K562 (cell line): ENCODE data around the gene SERPINA12. TPM values are rescaled to one million over a fixed set of nuclear protein-coding genes. Genes with fewer than 3 reads are reported as not detected.

ENCODE experiments used
- ATAC-seq: fragments of 200-7000 bp; cut with Tn5 transposase; 3 replicates; pipeline ENCODE4 v1.9.1; 2020; ENCODE audit warnings: moderate library complexity
- BruUV-seq: library from RNA; stranded (reverse); fragments of 400-500 nt; replicated peaks from 2 replicates; lab custom pipeline; 2021; lab: Mats Ljungman, UMichigan
- CTCF ChIA-PET: fragments of 300-600 bp; formaldehyde crosslinking; extraction: SDS; loops from one replicate; lab custom pipeline; 2021; ENCODE audit warnings: low intra/inter-chr PET ratio; lab: Yijun Ruan, JAX
- POLR2A ChIA-PET: fragments of 300-600, 350-650 bp; sonication (Branson Sonifier 250); formaldehyde crosslinking; extraction: SDS; loops from one replicate; lab custom pipeline; 2021; ENCODE audit warnings: antibody characterized with exemption, inconsistent platforms; lab: Yijun Ruan, JAX
- DNase-seq, 4 experiments: peaks; one replicate each; pipeline versions ENCODE4 v3.0.0 to v3.0.0-alpha.2; 2011 to 2018; ENCODE audit warnings: low spot score in 3 of 4, mixed read lengths in 3 of 4; ENCODE audit errors: extremely low read depth in 1 of 4
- FAIRE-seq: peaks from 2 replicates; lab custom pipeline; 2011; peaks lifted over from hg19 to GRCh38; lab: Jason Lieb, UNC
- H2AFZ ChIP-seq: 2 replicates; pipeline ENCODE4 v1.6.0; 2011; ENCODE audit warnings: low read depth, low read length, control low read depth, inconsistent platforms
- H3K27ac ChIP-seq: fragments of 200-600 bp; 3 replicates; pipeline ENCODE4 v1.8.0; 2011; ENCODE audit warnings: low read depth, mild to moderate bottlenecking, control low read depth, inconsistent platforms, low read length, moderate library complexity, mixed read lengths; ENCODE audit errors: extremely low read depth
- H3K27me3 ChIP-seq, 2 experiments: fragments of 300-600 bp in 1 of 2; 2 replicates in 1 of 2; 3 replicates in 1 of 2; pipeline versions ENCODE4 v1.6.0 to v1.8.0; 2011; ENCODE audit warnings: inconsistent platforms in 2 of 2, low read length in 2 of 2, mild to moderate bottlenecking in 1 of 2, mixed read lengths in 1 of 2, moderate library complexity in 1 of 2; ENCODE audit not compliant: control insufficient read depth in 2 of 2, insufficient read depth in 2 of 2
- H3K36me3 ChIP-seq: fragments of 300-600 bp; 3 replicates; pipeline ENCODE4 v1.8.0; 2011; ENCODE audit warnings: mild to moderate bottlenecking, low read length, inconsistent platforms; ENCODE audit not compliant: control insufficient read depth, insufficient read depth
- H3K4me1 ChIP-seq, 2 experiments: fragments of 200-600 bp in 1 of 2; replicated peaks in 1 of 2; 2 replicates in 1 of 2; 3 replicates in 1 of 2; pipeline versions ENCODE4 v1.5.1 to v1.8.0; 2011; ENCODE audit warnings: inconsistent platforms in 2 of 2, low read length in 2 of 2, mild to moderate bottlenecking in 1 of 2, mixed read lengths in 1 of 2, moderate library complexity in 1 of 2; ENCODE audit not compliant: control insufficient read depth in 2 of 2, insufficient read depth in 2 of 2
- H3K4me2 ChIP-seq: 2 replicates; pipeline ENCODE4 v1.6.1; 2011; ENCODE audit warnings: low read length, control low read depth, inconsistent platforms, mixed read lengths; ENCODE audit not compliant: insufficient read depth
- H3K4me3 ChIP-seq: fragments of 200-600 bp; sonication (generic), shearing (Covaris generic); 2 replicates; pipeline ENCODE4 v1.5.1; 2016; ENCODE audit warnings: control low read depth, inconsistent platforms
- H3K79me2 ChIP-seq: fragments of 200-600 bp; 3 replicates; pipeline ENCODE4 v1.8.0; 2011; ENCODE audit warnings: low read length, inconsistent platforms; ENCODE audit not compliant: control insufficient read depth, insufficient read depth
- H3K9ac ChIP-seq, 2 experiments: 2 replicates each; pipeline versions ENCODE4 v1.6.0 to v1.6.1; 2011; ENCODE audit warnings: low read depth in 2 of 2, low read length in 2 of 2, control low read depth in 1 of 2, inconsistent platforms in 1 of 2, mild to moderate bottlenecking in 1 of 2, mixed read lengths in 1 of 2; ENCODE audit not compliant: insufficient read depth in 1 of 2
- H3K9me1 ChIP-seq: one replicate; pipeline ENCODE4 v1.6.0; 2011; ENCODE audit warnings: inconsistent platforms, mild to moderate bottlenecking, low read length, moderate library complexity; ENCODE audit not compliant: control insufficient read depth, insufficient read depth
- H3K9me3 ChIP-seq: replicated peaks from 2 replicates; pipeline ENCODE4 v1.5.1; 2011; ENCODE audit warnings: low read depth, low read length, inconsistent platforms; ENCODE audit not compliant: control insufficient read depth, insufficient read depth
- H4K20me1 ChIP-seq: replicated peaks from 2 replicates; pipeline ENCODE4 v1.6.1; 2011; ENCODE audit warnings: low read length, inconsistent platforms, mixed read lengths; ENCODE audit not compliant: control insufficient read depth, insufficient read depth
- HIVEP1 ChIP-seq: fragments of 250-450 bp; sonication (Bioruptor Pico); IDR thresholded peaks from 2 replicates; pipeline ENCODE4 v1.4.0; 2020; ENCODE audit warnings: mild to moderate bottlenecking
- PCBP2 ChIP-seq: fragments of 200-400 bp; formaldehyde crosslinking; IDR thresholded peaks from 2 replicates; pipeline ENCODE4 v1.6.1; 2018; ENCODE audit warnings: low read length, low read depth, mild to moderate bottlenecking, moderate library complexity; ENCODE audit not compliant: poor library complexity, severe bottlenecking
- PHF20 ChIP-seq: fragments of 450-650 bp; IDR thresholded peaks from 2 replicates; pipeline ENCODE4 v1.6.1; 2018; ENCODE audit not compliant: partially characterized antibody
- SFPQ ChIP-seq: fragments of 200-400 bp; formaldehyde crosslinking; IDR thresholded peaks from 2 replicates; pipeline ENCODE4 v1.6.1; 2017; ENCODE audit warnings: mild to moderate bottlenecking, low read depth, low read length, moderate library complexity
- TCFL5 ChIP-seq: fragments of 250-450 bp; sonication (Bioruptor Pico); conservative IDR thresholded peaks from 2 replicates; pipeline ENCODE4 v1.6.1; 2021; ENCODE audit warnings: mild to moderate bottlenecking, moderate library complexity, matching md5 sums
- TFAM ChIP-seq: fragments of 250-450 bp; sonication (Bioruptor Pico); conservative IDR thresholded peaks from 2 replicates; pipeline ENCODE4 v1.5.0; 2021; ENCODE audit warnings: mild to moderate bottlenecking, moderate library complexity
- ZBTB5 ChIP-seq: fragments of 450-650 bp; IDR thresholded peaks from 2 replicates; pipeline ENCODE4 v1.6.1; 2017; ENCODE audit warnings: antibody characterized with exemption
- ZNF124 ChIP-seq: sonication (generic); formaldehyde crosslinking; IDR thresholded peaks from 2 replicates; pipeline ENCODE4 v1.8.1; 2022; ENCODE audit warnings: missing genetic modification reagents
- ZNF197 ChIP-seq: fragments of 200-800 bp; sonication (Bioruptor generic); IDR thresholded peaks from 2 replicates; pipeline ENCODE4 v1.6.1; 2016; ENCODE audit warnings: low read depth, missing genetic modification characterization, missing compliant biosample characterization
- ZNF655 ChIP-seq: fragments of 250-450 bp; sonication (Bioruptor Pico); IDR thresholded peaks from 2 replicates; pipeline ENCODE4 v1.5.0; 2021
- WGBS: fragments of 100-300 bp; shearing (Covaris generic); methylation state at CpG from one replicate; pipeline ENCODE4 v1.1.6; 2016; ENCODE audit warnings: low coverage, mixed read lengths; ENCODE audit not compliant: insufficient coverage; ENCODE audit errors: missing lambda C conversion rate; 5-methylcytosine and 5-hydroxymethylcytosine counted together
- in situ Hi-C: fragments of 300-500 bp; cut with MboI; formaldehyde crosslinking; loops from 4 replicates; pipeline ENCODE4 v1.15.0; 2018; ENCODE audit warnings: inconsistent platforms, mixed read lengths
- intact Hi-C: fragments of 100-400 bp; cut with micrococcal nuclease; formaldehyde crosslinking; loops from 2 replicates; pipeline ENCODE4 v1.14.2; 2022
- polyA plus RNA-seq, 8 experiments: library from polyadenylated mRNA; depleted of rRNA in 4 of 8; stranded (reverse) in 5 of 8; unstranded in 3 of 8; fragments of >200 nt; fragmentation: Nextera tagmentation in 2 of 8; fragmentation: Illumina TruSeq in 1 of 8; extraction: Ambion mirVana in 2 of 8; extraction: Trizol in 1 of 8; gene quantifications; 2 replicates each; pipeline versions ENCODE4 v1.2.1 to v1.2.3, GENCODE V29; 2011 to 2014; ENCODE audit warnings: inconsistent platforms in 1 of 8, missing spikeins in 1 of 8
- total RNA-seq, 7 experiments: library from RNA; depleted of rRNA in 6 of 7; stranded (reverse); fragments of >200 nt in 6 of 7; fragmentation: Illumina TruSeq in 2 of 7; extraction: Trizol in 2 of 7; gene quantifications; 2 replicates each; pipeline versions ENCODE4 v1.2.1 to v1.2.3, GENCODE V29; 2011 to 2021; ENCODE audit warnings: low replicate concordance in 1 of 7
- TF ChIP-seq, protein P1 (sequence below): sonication (generic); formaldehyde crosslinking; IDR thresholded peaks from 2 replicates; pipeline ENCODE4 v1.8.0; 2022; ENCODE audit warnings: mild to moderate bottlenecking, missing genetic modification reagents

SERPINA12 gene
- total and polyA plus RNA-seq, 9 of the 15 experiments (the other 6 are each of a cell fraction or from before 2014, with no cell fraction given): not detected

DNA sequence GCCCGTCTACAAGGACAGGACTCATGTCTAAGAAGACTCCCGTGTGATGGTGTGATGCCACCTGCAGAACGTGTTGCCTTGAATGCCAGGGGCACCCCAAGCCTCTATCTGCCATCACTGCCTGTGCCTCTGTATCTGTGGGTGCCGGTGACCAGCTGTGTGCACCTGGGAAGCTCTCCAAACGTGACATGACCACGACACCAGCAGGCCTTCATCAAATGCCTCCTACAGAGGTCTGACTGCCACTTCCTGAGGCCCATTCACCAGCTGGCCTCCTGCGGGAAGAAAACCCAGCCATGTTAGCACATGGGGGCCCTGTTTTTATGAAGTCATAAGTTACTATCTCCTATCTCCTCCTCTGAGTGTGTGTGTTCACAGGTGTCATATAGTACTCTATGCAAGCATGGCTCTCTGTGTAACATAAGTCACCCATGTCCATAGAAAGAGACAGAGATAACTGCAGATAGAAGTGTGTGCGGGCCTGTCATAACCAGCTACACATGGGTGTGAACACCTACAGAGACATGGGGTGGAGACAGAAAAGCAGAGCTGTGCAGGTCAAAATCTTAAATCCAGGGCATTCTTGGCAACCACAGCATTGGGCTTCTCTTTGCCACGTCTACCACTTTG, 33.7 kb upstream of the SERPINA12 start (continued):
- TF ChIP-seq PCBP2 (no peak), SFPQ (no peak), TFAM (no peak), ZNF197 (CRISPR knock-in tag) (no peak)
- TF ChIP-seq, all 486 proteins: peak for 0

GRCh38 chr14:94542111-94542810, 33.0 kb upstream of the SERPINA12 start:
- ATAC-seq: no peak
- no peaks in the 10 kb centered on the region for H3K9me3 ChIP-seq
- BruUV-seq: no TSS peak
- intact Hi-C loops (no loop called here), in situ Hi-C loops (no loop called here)
- H3K27me3 ChIP-seq: peaks cover 0 to 6% of the 10 kb centered on the region in 2 experiments; a peak in 2 of 5 replicates
- WGBS: 1% methylated on average over 12 of the region's 12 CpGs
- no peak for DNase-seq
- ChIA-PET CTCF (no interaction called here), POLR2A (no interaction called here)
- no peaks in the 10 kb centered on the region for H3K79me2 ChIP-seq
- no peaks in the 10 kb centered on the region for H3K4me1 ChIP-seq
- FAIRE-seq: no peak
- no peak overlapping the region for H3K4me2 ChIP-seq
- no peaks in the 10 kb centered on the region for H3K9me1 ChIP-seq
- H3K27ac ChIP-seq: no peak overlapping the region
- H3K36me3 ChIP-seq: no peaks in the 10 kb centered on the region
- H4K20me1 ChIP-seq: no peaks in the 10 kb centered on the region
- no peak overlapping the region for H2AFZ ChIP-seq
- H3K9ac ChIP-seq: no peak overlapping the region
- no peak overlapping the region for H3K4me3 ChIP-seq
- no peak for TF ChIP-seq ZNF655 (CRISPR knock-in tag)
- no peak for TF ChIP-seq TCFL5 (CRISPR knock-in tag)
- no peak for TF ChIP-seq PHF20
- TF ChIP-seq HIVEP1 (CRISPR knock-in tag): no peak
- TF ChIP-seq ZNF124 (CRISPR knock-in tag): no peak
- TF ChIP-seq, protein P1, sequence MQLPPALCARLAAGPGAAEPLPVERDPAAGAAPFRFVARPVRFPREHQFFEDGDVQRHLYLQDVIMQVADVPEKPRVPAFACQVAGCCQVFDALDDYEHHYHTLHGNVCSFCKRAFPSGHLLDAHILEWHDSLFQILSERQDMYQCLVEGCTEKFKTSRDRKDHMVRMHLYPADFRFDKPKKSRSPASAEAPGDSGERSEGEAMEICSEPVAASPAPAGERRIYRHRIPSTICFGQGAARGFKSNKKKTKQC (CRISPR knock-in tag): no peak
- no peak for TF ChIP-seq ZBTB5
